ENCODE results near the gene HOOK2. TPM values are rescaled to one million over a fixed set of nuclear protein-coding genes. Genes with fewer than 3 reads are reported as not detected.

HOOK2 gene
- total and polyA plus RNA-seq, 2 donors from 2014 or later = 41.8 to 58.1 TPM

- no peak for FAIRE-seq
- H3K4me3 ChIP-seq (ENCODE audit: low read length in 3 of 3) = no peak overlapping the region
- DNase-seq = no peak
- no peak overlapping the region for H3K9ac ChIP-seq (ENCODE audit: low read length in 3 of 3)
- H3K9me3 ChIP-seq (ENCODE audit: control insufficient read depth in 2 of 3, insufficient read depth in 1 of 3, low read length in 3 of 3) = no peaks in the 10 kb centered on the region
- peaks cover 0 to 7% (median 0%) of the 10 kb centered on the region in 3 donors for H3K36me3 ChIP-seq (ENCODE audit: control insufficient read depth in 2 of 3, insufficient read depth in 3 of 3, low read length in 3 of 3)
- H3K27me3 ChIP-seq (ENCODE audit: control insufficient read depth, insufficient read depth, low read length) = no peaks in the 10 kb centered on the region
- H3K4me1 ChIP-seq (ENCODE audit: control insufficient read depth in 2 of 3, insufficient read depth in 2 of 3, low read depth in 1 of 3, low read length in 3 of 3) = peaks cover 0 to 9% (median 4%) of the 10 kb centered on the region in 3 donors
- intact Hi-C loops (cut with DNase I) = no loop called here
- H3K27ac ChIP-seq (ENCODE audit: low read depth in 2 of 2, low read length in 2 of 2) = no peak overlapping the region
- TF ChIP-seq CTCF (IDR thresholded peaks at IDR 0.05; ENCODE audit: borderline replicate concordance, extremely low read depth, insufficient read depth) = no peak
These were observed 3.0 kb downstream of the HOOK2 start for GRCh38 chr19:12772323-12772722.

GRCh38 chr19:12770922-12771321 lies 4.4 kb downstream of the HOOK2 start:
- no peak for FAIRE-seq
- H3K9ac ChIP-seq (ENCODE audit: low read length in 3 of 3) = no peak overlapping the region

GRCh38 chr19:12769689-12770088 lies 5.7 kb downstream of the HOOK2 start:
- intact Hi-C loops (cut with DNase I) = no loop called here
- FAIRE-seq = no peak
- Histone ChIP-seq H3K27ac (ENCODE audit: low read depth in 2 of 2, low read length in 2 of 2) (no peak overlapping the region), H3K27me3 (ENCODE audit: control insufficient read depth, insufficient read depth, low read length) (no peaks in the 10 kb centered on the region), H3K9ac (ENCODE audit: low read length in 3 of 3) (no peak overlapping the region), H3K9me3 (ENCODE audit: control insufficient read depth in 2 of 3, insufficient read depth in 1 of 3, low read length in 3 of 3) (no peaks in the 10 kb centered on the region), H3K4me3 (ENCODE audit: low read length in 3 of 3) (no peak overlapping the region), H3K4me1 (ENCODE audit: control insufficient read depth in 2 of 3, insufficient read depth in 2 of 3, low read depth in 1 of 3, low read length in 3 of 3) (peaks cover 0 to 4% (median 4%) of the 10 kb centered on the region in 3 donors), H3K36me3 (ENCODE audit: control insufficient read depth in 2 of 3, insufficient read depth in 3 of 3, low read length in 3 of 3) (peaks cover 0 to 16% (median 2%) of the 10 kb centered on the region in 3 donors)
- no peak for TF ChIP-seq CTCF (IDR thresholded peaks at IDR 0.05; ENCODE audit: borderline replicate concordance, extremely low read depth, insufficient read depth)
- peak in 4 of 5 donors; percentile 71 to 84 (median 78) for DNase-seq

More at GRCh38 chr19:12770922-12771321, 4.4 kb downstream of the HOOK2 start:
- no peaks in the 10 kb centered on the region for H3K27me3 ChIP-seq (ENCODE audit: control insufficient read depth, insufficient read depth, low read length)
- H3K27ac ChIP-seq (ENCODE audit: low read depth in 2 of 2, low read length in 2 of 2) = no peak overlapping the region
- TF ChIP-seq CTCF (IDR thresholded peaks at IDR 0.05; ENCODE audit: borderline replicate concordance, extremely low read depth, insufficient read depth) = no peak
- no peak for DNase-seq
- peaks cover 0 to 8% (median 0%) of the 10 kb centered on the region in 3 donors for H3K36me3 ChIP-seq (ENCODE audit: control insufficient read depth in 2 of 3, insufficient read depth in 3 of 3, low read length in 3 of 3)
- intact Hi-C loops (cut with DNase I) = no loop called here
- no peak overlapping the region for H3K4me3 ChIP-seq (ENCODE audit: low read length in 3 of 3)
- peaks cover 0 to 8% (median 4%) of the 10 kb centered on the region in 3 donors for H3K4me1 ChIP-seq (ENCODE audit: control insufficient read depth in 2 of 3, insufficient read depth in 2 of 3, low read depth in 1 of 3, low read length in 3 of 3)
- H3K9me3 ChIP-seq (ENCODE audit: control insufficient read depth in 2 of 3, insufficient read depth in 1 of 3, low read length in 3 of 3) = no peaks in the 10 kb centered on the region

GRCh38 chr19:12767666-12768065 lies 7.7 kb downstream of the HOOK2 start:
- no peaks in the 10 kb centered on the region for H3K27me3 ChIP-seq (ENCODE audit: control insufficient read depth, insufficient read depth, low read length)
- H3K27ac ChIP-seq (ENCODE audit: low read depth in 2 of 2, low read length in 2 of 2) = no peak overlapping the region
- H3K9ac ChIP-seq (ENCODE audit: low read length in 3 of 3) = no peak overlapping the region
- FAIRE-seq (no peak), DNase-seq (peak in 1 of 5 donors; percentile 65)
- TF ChIP-seq CTCF (IDR thresholded peaks at IDR 0.05; ENCODE audit: borderline replicate concordance, extremely low read depth, insufficient read depth) = no peak
- peaks cover 0 to 27% (median 5%) of the 10 kb centered on the region in 3 donors for H3K36me3 ChIP-seq (ENCODE audit: control insufficient read depth in 2 of 3, insufficient read depth in 3 of 3, low read length in 3 of 3)
- H3K9me3 ChIP-seq (ENCODE audit: control insufficient read depth in 2 of 3, insufficient read depth in 1 of 3, low read length in 3 of 3) = no peaks in the 10 kb centered on the region
- no peaks in the 10 kb centered on the region for H3K4me1 ChIP-seq (ENCODE audit: control insufficient read depth in 2 of 3, insufficient read depth in 2 of 3, low read depth in 1 of 3, low read length in 3 of 3)
- no peak overlapping the region for H3K4me3 ChIP-seq (ENCODE audit: low read length in 3 of 3)
- intact Hi-C loops (cut with DNase I) = no loop called here
